ENCODE measurements around the gene CAMK2G. TPM values are rescaled to one million over a fixed set of nuclear protein-coding genes. Genes with fewer than 3 reads are reported as not detected.

The CAMK2G gene
- total RNA-seq, 1 donor from 2014 or later, result 31.7 TPM

- TF ChIP-seq CTCF (IDR thresholded peaks at IDR 0.05), result no peak
- Mint-ChIP-seq H3K27me3 (ENCODE audit: low read depth) (no peaks in the 10 kb centered on the region), H3K4me1 (ENCODE audit: low read depth) (peaks cover 34% of the 10 kb centered on the region), H3K27ac (ENCODE audit: unreplicated experiment) (no peak overlapping the region), H3K4me3 (ENCODE audit: unreplicated experiment) (no peak overlapping the region), H3K9me3 (ENCODE audit: low read depth) (no peaks in the 10 kb centered on the region), H3K36me3 (ENCODE audit: low read depth) (peaks cover 19% of the 10 kb centered on the region)
- DNase-seq (ENCODE audit: low spot score), result no peak
These were observed 66.1 kb downstream of the CAMK2G start for GRCh38 chr10:73808021-73808815.

- H3K4me1 Mint-ChIP-seq (ENCODE audit: low read depth), result peaks cover 32% of the 10 kb centered on the region
- H3K36me3 Mint-ChIP-seq (ENCODE audit: low read depth), result peaks cover 24% of the 10 kb centered on the region
- no peak overlapping the region for H3K27ac Mint-ChIP-seq (ENCODE audit: unreplicated experiment)
- no peak for TF ChIP-seq CTCF (IDR thresholded peaks at IDR 0.05)
- DNase-seq (ENCODE audit: low spot score), result peak; percentile 72
- no peaks in the 10 kb centered on the region for H3K27me3 Mint-ChIP-seq (ENCODE audit: low read depth)
- no peaks in the 10 kb centered on the region for H3K9me3 Mint-ChIP-seq (ENCODE audit: low read depth)
- no peak overlapping the region for H3K4me3 Mint-ChIP-seq (ENCODE audit: unreplicated experiment)
These were observed 66.9 kb downstream of the CAMK2G start for GRCh38 chr10:73807471-73807870.

GRCh38 chr10:73806176-73806950, 68.0 kb downstream of the CAMK2G start:
- no peak for TF ChIP-seq CTCF (IDR thresholded peaks at IDR 0.05)
- DNase-seq (ENCODE audit: low spot score), result peak; percentile 64
- Mint-ChIP-seq H3K4me3 (ENCODE audit: unreplicated experiment) (no peak overlapping the region), H3K27me3 (ENCODE audit: low read depth) (no peaks in the 10 kb centered on the region), H3K9me3 (ENCODE audit: low read depth) (no peaks in the 10 kb centered on the region), H3K4me1 (ENCODE audit: low read depth) (peaks cover 31% of the 10 kb centered on the region), H3K27ac (ENCODE audit: unreplicated experiment) (no peak overlapping the region), H3K36me3 (ENCODE audit: low read depth) (peaks cover 26% of the 10 kb centered on the region)

GRCh38 chr10:73803680-73804286, 70.6 kb downstream of the CAMK2G start:
- Mint-ChIP-seq H3K27ac (ENCODE audit: unreplicated experiment) (peak overlapping the region; percentile 50), H3K36me3 (ENCODE audit: low read depth) (peaks cover 30% of the 10 kb centered on the region), H3K4me3 (ENCODE audit: unreplicated experiment) (no peak overlapping the region), H3K27me3 (ENCODE audit: low read depth) (no peaks in the 10 kb centered on the region), H3K9me3 (ENCODE audit: low read depth) (no peaks in the 10 kb centered on the region), H3K4me1 (ENCODE audit: low read depth) (peaks cover 14% of the 10 kb centered on the region)
- DNase-seq (ENCODE audit: low spot score), result no peak
- TF ChIP-seq CTCF (IDR thresholded peaks at IDR 0.05), result no peak
